ENCODE data around the gene FOXN3.

FOXN3 gene

DNA sequence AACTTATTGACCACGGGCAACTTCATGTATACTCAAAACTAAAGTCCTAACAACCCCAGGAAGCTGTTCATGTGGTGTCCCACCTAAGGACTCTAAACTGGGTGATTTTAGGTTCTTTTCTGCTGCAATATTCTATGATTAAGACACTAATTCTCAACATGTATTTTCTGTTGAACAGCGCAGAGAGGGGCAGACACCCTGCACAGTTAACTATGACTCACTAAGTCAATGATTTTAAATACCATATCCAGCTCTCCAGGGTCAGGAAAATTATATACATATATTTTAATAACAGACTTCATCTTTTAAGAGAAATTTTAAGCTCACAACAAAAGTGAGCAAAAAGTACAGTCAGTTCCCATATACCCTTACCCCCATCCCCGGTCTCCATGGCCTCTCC, 85.0 kb downstream of the FOXN3 start:
- no peak for DNase-seq (ENCODE audit: low read depth in 2 of 2)

DNA sequence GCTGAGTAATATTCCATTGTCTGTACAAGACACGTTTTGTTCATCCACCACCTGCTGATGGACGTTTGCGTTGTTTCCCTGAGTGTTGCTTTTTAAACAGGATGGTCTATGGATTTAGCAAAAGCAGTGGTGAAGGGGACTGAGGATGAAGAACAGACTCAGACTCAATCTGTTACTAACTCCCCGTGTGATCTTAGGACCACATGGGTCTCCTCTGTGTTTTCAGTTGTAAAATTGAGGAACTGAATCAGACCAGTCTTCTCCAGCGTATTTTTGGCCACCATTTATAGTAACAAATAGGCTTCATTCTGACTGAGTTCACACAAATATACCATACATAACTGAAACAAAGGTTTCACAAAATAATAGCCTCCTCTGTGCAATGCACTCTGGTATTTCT, 85.6 kb downstream of the FOXN3 start:
- DNase-seq (ENCODE audit: low read depth in 2 of 2), result no peak

DNA sequence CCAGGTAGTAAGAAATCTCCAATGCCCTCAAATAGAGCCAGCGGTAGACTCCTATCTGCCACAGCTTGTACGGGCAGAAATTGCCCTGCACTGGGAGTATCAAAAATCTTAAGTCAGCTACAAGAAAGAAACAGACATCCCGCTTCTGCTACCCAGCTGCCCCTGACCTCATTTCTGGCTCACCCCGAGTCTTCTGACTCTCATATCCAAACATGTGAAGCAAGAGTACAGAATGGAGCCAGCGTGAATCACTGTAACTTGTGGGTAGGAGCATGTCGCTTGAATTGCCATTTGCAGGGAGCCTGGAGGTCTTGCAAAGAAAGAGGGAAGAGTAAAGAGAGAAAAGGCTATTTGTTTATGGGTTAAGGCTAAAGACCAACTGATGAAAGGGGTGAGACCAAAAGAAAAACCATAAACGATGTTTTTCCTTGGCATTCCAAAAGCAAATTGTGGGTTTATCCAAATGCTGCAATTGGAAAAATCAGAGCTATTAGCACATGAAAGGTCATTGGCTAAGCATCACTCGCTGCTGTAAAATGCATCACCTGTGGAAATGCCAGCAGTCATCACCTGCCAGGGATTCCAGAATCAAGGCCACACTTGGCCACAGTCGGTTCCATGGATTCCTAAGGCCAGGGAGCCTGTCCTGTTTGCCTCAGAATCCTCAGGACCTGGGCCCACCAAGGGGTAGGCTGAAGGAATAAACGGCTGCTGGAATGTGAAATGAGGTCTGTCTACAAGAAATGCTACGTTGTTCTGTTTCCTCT, 86.6 kb downstream of the FOXN3 start:
- DNase-seq (ENCODE audit: low read depth in 2 of 2), result no peak

DNA sequence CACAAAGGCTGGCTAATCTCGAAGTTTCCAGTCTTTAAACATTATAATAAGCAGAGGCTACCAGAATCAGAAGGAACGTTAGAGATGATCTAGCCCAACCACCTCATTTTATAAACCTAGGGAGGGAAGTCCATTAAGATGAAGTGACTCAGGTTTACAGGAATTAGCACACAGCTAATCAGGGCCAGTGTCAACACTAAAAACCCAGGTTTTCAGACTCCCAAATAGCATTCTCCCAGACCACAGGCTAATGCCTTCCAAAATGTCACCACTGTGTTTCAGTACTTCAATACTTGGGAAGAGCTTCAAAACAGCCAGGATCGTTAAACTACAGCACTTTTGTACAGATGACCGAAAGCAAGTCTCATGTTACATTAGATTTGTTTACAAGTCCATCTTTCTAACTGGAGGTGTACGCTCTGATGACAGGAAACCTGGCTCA, 89.2 kb downstream of the FOXN3 start:
- DNase-seq (ENCODE audit: low read depth in 2 of 2), result no peak

DNA sequence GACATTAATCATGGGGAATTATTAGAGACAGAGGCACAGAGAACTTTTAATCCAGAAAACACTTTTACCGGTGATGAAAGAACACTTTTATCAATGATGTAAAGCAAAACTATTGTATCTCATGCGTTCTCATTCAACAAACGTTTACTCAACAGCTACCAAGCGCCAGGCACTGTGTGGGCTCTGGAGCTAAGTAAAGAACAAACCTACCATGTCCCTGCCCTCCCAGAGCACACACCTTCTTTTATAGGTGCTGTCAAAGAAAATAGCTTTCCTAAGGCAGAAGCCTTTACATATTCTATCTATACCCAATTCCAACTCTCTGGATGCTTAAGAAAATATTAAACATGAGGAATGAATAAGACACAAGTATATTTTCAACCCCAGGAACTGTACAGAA, 91.1 kb downstream of the FOXN3 start:
- DNase-seq (ENCODE audit: low read depth in 2 of 2), result no peak

DNA sequence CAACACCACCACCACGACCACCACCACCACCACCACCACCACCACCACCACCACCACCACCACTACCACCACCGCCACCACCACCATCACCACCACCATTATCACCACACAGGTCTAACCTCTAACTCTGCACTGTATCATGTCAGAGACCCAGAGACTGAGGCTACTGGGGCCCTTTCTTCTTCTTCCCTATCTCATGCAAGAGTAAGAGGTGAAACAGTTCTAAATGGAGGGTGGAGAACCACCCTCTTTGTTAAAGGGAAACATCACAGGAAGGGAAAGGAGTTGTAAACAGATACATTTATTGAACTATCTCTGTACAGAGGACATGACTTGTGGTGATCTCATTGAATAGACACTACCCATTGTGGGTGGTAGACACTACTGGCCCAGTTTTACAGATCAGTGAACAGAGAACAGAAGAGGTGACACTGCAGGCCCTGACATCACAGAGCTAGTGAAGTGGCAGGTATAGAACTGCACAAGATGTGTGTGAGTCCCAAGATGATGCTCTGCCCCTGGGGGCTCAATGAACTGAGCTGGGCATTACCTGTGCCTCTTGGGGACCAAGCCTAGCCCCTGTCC, 91.6 kb downstream of the FOXN3 start:
- no peak for DNase-seq (ENCODE audit: low read depth in 2 of 2)

DNA sequence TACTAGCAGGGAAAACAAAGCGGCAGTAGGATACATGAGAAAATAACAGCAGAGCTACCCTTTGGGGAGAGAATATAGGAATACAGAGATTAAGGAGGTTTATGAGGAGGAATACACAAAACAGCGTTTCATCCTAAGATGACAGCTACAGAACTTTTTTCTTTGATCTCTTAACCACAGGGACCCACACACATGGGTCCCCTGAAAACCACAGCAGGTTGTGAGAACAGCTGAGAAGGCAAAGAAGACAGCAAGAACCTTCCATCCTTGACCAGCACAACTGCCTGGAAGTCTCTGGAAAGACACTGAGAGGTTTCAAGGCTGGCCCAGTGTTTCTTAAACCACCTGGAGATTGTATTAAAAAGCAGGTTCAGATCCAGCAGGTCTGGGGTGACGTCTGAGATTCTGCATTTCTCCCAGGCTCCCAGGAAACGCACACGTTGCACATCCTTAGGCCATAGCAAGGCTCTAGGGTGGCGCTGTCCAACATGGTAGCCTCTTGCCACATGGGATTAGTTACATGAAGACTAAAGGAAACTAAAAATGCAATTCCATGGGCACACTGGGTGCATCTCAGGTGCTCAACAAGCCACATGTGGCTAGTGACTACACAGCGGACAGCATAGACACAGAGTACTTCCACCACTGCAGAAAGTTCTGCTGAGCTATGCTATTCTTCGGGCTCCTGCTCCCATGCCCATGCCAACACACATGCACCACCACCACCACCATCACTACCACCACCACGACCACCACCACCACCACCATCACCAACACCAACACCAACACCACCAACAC, 92.3 kb downstream of the FOXN3 start:
- DNase-seq (ENCODE audit: low read depth in 2 of 2), result no peak

DNA sequence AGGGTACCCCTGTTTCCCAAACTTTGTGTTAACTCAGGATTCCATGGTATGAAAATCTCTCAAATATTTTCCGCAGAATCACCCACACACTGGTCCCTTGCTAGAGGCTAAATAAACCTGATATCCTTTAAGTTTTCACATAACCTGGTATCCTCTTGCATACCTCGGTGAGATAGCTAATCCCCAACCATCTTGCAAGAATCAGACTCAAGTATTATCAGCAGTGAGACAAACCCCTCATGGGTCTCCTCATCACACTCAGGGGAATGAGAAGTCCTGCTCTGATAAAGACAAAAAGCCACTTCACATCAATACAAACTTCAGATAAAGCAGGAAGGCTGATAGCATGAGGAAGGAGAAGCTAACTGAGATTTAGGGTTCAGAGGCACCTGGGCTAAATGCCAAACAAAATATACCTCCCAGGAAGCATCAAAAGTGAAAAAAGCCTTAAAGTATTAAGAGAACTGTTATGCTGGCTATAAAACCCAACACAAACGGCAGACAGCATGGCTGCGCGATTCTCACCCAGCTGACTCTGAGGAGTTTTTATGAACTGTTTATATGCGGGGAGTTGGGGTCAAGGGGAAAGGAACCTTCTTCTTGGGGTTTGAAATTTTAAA, 96.5 kb downstream of the FOXN3 start:
- no peak for DNase-seq (ENCODE audit: low read depth in 2 of 2)

DNA sequence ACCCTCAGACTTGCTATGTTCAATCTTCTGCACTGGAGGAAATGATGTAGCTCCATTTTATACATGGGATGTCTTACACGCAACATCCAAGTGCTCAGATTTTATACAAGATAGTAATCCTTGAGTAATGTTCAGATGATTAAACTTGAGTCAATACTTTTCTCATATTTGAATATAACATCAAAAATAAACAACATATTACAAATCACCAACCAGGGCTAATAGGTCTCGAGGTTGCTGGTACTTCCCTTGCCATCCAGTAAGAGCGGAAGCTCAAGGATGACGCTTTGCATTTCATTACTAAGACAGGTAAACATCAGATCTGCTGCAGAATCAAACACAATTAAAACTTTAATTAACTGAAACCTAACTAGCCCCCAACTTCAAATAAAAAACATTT, 97.3 kb downstream of the FOXN3 start:
- no peak for DNase-seq (ENCODE audit: low read depth in 2 of 2)

DNA sequence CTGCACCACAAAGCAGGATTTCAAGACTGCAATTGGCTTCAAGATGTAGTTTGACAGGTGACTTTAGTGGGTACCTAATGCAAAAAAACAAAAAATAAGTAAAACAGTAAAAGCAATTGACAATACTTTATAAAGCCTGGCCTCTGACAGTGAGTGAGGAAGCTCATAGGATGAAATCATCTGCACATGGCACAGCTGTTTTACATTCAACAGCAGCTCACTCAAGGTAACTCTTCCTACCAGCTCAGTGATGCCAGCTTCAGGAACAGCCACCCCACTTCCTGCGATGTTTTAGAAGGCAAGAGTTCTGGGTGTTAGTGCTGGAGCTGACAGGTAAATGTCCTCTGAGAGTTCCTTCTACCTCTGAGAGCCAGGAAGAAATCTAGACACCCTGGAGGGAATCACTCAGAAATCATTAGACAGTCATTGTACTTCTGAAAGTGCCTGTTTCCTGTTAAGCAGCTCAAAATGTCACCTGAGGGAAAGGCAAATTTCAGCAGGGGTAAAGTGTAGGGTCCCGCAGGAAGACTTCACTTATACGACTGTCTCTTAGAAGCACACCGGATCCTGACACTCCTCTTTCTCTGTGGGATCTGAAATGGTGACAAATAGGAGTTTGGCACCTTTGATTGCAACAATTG, 99.9 kb downstream of the FOXN3 start:
- DNase-seq (ENCODE audit: low read depth in 2 of 2), result no peak

DNA sequence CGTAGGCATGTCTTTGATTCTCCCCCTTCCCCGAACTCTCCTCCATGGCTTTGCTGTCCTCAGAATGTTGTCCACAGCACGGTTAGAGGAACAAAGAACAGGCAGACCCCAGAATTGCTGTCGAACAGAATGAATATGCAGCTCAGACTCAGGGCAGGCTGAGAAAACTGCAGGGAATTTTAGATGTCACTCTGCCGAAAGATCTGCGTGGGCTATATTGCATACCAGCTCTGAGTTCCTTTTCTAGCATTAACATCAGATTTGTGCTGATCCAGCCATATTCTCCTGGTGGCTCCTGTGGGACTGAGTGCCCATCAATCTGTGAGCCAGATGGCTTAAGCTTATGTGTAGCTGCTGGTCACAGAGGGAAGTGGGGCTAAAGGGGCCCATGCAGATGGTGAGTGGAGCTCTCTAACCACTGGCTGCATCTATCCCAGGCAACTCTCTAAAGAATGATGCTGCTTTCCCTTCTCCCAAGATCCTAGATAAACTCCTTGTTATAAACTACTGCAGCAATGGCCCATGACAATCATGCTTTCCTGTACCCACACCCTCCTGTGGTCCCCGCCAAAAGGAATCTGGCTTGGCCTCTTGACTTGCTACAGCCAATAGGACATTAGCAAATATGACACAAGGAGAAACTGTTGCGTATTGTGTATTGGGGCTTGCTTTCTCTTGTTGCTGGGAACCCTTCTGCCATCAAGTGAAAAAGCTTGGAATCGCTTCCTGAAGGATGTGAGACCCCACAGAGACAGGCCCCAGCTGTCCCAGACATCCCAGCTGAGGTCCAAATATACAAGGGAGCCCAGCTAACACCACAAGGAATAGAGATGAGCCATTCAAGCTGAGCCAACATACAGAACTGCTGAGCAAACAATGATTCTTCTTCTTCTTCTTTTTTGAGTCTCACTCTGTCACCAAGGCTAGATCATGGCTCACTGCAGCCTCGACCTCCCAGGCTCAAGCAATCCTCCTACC, 101.3 kb downstream of the FOXN3 start:
- DNase-seq (ENCODE audit: low read depth in 2 of 2), result no peak

DNA sequence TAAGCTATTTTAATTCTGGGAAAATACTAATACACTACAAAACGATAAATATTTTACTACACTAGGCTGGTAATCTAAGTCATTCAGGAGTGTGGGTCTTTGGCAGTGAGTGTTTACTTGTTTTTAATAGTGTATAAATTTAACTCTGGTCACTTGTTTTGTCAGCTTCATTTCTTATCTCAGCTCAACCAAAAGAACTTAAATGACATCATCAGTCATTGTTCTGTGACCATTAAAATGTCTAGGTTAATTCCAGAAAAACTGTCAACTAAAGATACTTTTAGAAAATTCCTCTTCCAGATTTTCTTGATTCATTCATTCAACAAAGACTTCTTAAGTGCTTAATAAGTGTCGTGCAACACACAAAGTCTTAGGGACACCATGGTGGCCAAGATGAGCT, 102.8 kb downstream of the FOXN3 start:
- no peak for DNase-seq (ENCODE audit: low read depth in 2 of 2)

DNA sequence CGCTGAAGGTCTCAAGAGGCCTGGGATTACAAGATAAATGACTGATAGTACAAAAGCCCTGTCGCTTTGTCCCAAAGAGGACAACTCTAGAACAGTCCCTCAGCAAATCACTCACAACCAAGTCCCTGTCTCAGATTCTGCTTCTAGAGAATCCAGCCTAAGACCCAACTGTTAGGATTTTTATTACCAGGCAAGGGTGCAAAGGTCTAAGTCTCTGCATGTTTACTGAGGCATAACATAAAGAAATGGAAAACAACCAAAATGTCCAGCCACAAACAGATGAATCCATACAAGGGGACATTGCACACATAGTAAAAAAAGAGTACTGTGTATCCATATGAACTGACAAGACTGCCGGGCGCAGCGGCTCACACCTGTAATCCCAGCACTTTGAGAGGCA, 104.1 kb downstream of the FOXN3 start:
- DNase-seq (ENCODE audit: low read depth in 2 of 2), result no peak

DNA sequence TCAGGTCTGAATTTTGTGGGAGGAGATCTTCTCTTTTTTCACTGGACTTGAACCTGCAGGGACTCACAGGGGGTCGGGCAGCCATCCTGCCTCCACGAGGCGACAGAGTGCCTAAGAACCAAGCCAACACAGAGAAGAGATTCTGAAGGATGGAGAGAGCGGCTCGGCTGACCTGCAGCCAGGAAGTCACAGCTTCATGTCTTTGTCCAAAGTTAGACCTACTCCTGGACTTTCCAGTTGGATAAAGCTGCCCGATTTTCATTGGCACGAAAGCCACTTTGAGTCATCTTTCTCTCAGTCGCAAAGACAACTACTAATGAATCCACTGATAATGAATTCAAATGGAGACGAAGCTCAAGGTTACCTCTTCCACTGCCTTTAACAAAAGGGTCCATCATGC, 106.8 kb downstream of the FOXN3 start:
- no peak for DNase-seq (ENCODE audit: low read depth in 2 of 2)

DNA sequence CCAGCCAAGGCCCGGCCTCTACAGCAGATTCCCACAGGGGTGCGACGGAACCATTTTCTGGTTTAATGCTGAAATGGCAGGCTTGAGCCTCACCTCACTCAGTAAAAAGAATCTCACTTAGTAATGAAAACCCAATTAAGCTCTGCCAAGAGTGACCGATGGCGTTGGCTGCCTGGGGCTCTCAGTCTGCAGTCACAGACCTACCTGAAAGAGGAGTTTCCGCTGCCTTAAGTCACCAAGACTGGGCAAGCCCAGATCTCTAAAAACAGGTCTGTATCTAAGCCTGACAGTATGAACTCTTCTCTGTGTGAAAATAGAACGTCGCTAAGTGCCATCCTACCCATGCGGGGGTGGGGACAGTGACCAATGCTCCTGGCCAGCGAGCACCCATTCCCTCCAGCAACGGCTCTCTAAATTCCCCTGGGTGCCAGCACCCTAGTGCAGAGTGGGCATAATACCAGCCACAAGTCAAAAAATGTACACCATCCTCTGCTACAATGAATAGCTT, 107.3 kb downstream of the FOXN3 start:
- no peak for DNase-seq (ENCODE audit: low read depth in 2 of 2)

DNA sequence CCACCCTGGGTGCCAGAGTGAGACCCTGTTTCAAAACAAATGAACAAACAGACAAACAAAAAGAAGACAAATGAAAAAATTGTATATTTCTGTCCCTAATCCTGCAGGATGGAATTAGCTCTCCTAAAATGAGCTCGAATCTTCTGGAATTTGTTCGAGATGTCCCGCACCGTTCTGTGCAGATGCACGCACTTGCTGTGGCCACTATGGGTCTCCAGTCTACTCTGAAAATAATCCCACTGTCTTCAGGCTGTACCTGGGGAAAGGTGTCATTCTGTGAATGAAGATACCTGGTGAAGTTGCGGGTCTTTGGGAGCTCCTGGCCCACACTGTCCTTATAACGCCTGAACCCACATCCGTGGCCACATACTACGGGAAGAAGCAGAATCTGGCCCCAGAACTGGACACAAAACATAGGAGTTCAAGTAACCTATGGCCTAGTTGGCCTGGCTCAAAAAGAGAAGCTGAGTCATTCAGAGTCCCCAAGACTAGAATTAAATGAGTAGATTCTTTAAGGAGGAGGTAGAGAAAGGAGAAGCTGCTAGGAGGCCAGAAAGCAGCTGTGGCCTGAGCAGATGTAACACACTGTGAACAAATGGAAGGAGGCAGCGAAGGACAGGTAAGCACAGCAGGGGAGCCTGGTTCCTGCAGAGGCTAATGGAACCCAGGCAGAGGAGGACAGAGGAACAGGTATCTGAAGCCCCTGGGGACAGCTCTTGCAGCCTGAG, 108.6 kb downstream of the FOXN3 start:
- no peak for DNase-seq (ENCODE audit: low read depth in 2 of 2)

DNA sequence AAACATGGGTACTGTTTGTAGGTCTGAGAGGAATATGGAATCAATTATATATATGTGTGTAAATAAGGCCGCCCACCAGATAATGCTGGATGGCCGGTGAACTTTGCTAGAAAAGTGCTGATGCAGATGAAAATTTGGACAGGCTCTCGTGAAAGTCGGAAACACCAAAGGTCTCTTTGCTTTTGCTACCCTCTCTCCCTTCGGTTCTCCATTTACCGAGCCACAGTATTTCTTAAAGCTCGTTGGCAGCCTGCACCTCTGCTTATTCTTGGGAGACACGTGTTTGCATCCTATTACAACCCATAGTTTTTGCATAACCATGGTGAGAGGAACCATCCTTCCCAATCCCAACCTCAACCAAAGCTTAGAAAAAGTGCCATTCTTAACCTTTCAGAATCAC, 109.6 kb downstream of the FOXN3 start:
- DNase-seq (ENCODE audit: low read depth in 2 of 2), result no peak

DNA sequence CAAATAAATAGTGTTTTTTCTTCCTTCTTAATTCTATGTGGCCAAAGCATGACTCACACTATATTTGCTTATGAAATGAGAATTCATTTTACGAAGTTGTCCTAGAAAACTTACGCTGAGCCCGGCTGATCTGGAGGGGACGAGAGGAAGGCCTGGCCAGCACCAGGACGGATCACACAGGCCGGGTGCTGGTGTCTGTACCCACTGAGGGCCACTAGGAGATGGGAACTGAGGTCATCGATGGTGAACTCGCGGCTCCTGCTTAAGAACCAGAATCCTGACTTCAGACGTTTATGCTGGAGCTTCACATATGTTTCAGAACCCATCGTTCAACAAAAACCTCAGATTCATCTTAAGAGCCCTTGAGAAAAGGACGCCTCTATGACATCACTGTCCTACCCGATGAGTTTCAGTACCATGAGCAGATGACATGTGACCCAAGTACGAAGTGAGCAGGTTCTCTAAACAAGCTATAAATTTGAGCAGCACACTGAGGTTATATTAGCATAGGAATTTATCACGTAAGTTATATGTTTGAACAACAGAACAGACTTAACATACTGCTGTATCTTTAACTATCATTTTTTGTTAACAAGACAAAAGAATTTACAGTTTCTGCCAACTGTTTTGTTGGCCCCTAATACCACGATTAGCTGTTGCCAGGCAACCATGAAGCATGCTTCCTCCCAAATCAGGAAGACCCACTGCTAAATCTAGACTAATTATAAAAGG, 111.9 kb downstream of the FOXN3 start:
- no peak for DNase-seq (ENCODE audit: low read depth in 2 of 2)

DNA sequence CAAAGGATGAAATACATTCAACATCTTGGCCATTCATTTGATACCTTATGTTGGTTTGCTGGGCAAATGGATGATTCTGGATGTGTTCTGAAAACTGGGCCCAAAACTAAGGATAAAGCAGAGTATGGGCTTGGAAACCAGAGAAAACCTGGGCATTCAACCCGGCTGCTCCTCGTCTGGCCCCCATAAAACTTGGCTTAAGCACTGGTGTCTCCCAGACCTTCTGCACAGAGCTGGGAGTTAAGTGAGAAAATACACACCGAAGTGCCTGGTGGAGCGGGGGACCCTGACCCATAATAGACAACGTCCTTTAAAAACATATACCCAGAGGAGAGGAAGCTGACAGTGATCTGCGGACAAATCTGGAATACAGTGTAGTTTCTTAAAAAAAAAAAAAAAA, 112.5 kb downstream of the FOXN3 start:
- DNase-seq (ENCODE audit: low read depth in 2 of 2), result no peak

Measured in activated CD8-positive, alpha-beta memory T cell treated with anti-CD3 and anti-CD28 coated beads for 4 hours (primary cell).